GM19035 (cell line): ENCODE data around the gene MUS81.

ENCODE experiments used
- ATAC-seq: cut with Tn5 transposase; IDR thresholded peaks from one replicate; pipeline ENCODE4 v1.9.1; 2021; ENCODE audit not compliant: unreplicated experiment

Gene MUS81

GRCh38 chr11:65859095-65859811 is 980 bp upstream of the MUS81 start:
- ATAC-seq = peak; percentile 49

- ATAC-seq = no peak
These were observed 388 bp upstream of the MUS81 start for GRCh38 chr11:65859812-65860277.

GRCh38 chr11:65861165-65861505 is 902 bp downstream of the MUS81 start:
- no peak for ATAC-seq

- ATAC-seq = no peak
These were observed 1.4 kb downstream of the MUS81 start for GRCh38 chr11:65861533-65862183.

GRCh38 chr11:65862191-65862735 is 2.0 kb downstream of the MUS81 start:
- no peak for ATAC-seq

GRCh38 chr11:65862941-65863888 is 3.0 kb downstream of the MUS81 start:
- ATAC-seq = no peak

GRCh38 chr11:65863889-65864705 is 3.9 kb downstream of the MUS81 start:
- no peak for ATAC-seq

- no peak for ATAC-seq
These were observed 4.7 kb downstream of the MUS81 start for GRCh38 chr11:65864706-65865471.

- ATAC-seq = no peak
These were observed 5.4 kb downstream of the MUS81 start for GRCh38 chr11:65865550-65866172.

GRCh38 chr11:65866509-65867283 is 6.5 kb downstream of the MUS81 start:
- no peak for ATAC-seq

GRCh38 chr11:65867284-65868071 is 7.2 kb downstream of the MUS81 start:
- no peak for ATAC-seq

- no peak for ATAC-seq
These were observed 7.9 kb downstream of the MUS81 start for GRCh38 chr11:65868076-65868667.

- ATAC-seq = no peak
These were observed 8.7 kb downstream of the MUS81 start for GRCh38 chr11:65868907-65869306.

GRCh38 chr11:65869643-65870306 is 9.5 kb downstream of the MUS81 start:
- no peak for ATAC-seq

GRCh38 chr11:65870307-65870658 is 10.1 kb downstream of the MUS81 start:
- no peak for ATAC-seq

GRCh38 chr11:65870706-65871681 is 10.8 kb downstream of the MUS81 start:
- ATAC-seq = no peak
